T47D (cell line): ENCODE data around the gene ATG10.
A peak's percentile ranks its signal among the peaks of the same experiment; 100 is the strongest.

Experiments
- DNase-seq, 2 experiments: peaks; one replicate each; pipeline versions ENCODE4 v3.0.0 to v3.0.0-alpha.2; 2011 to 2012; ENCODE audit warnings: low read depth in 1 of 2, low spot score in 1 of 2
- JUND ChIP-seq: IDR thresholded peaks from 2 replicates; pipeline ENCODE4 v1.6.1; 2012; ENCODE audit warnings: low read depth
- in situ Hi-C: cut with HindIII; loops from 2 replicates; pipeline ENCODE4 v1.10.0; 2016; ENCODE audit warnings: low sequenced_read_pairs, low pct_unique_long_range_greater_than_20kb

Gene ATG10

GRCh38 chr5:82155305-82155704 is 183.5 kb downstream of the ATG10 start:
- DNase-seq, result no peak
- in situ Hi-C loops, result no loop called here
- TF ChIP-seq JUND, result no peak

- in situ Hi-C loops, result no loop called here
- DNase-seq, result no peak
- TF ChIP-seq JUND, result no peak
Measured at GRCh38 chr5:82156874-82157273, 185.1 kb downstream of the ATG10 start.

- in situ Hi-C loops, result no loop called here
- no peak for DNase-seq
- TF ChIP-seq JUND, result no peak
Measured at GRCh38 chr5:82158755-82159413, 187.1 kb downstream of the ATG10 start.

GRCh38 chr5:82160948-82161347 is 189.1 kb downstream of the ATG10 start:
- TF ChIP-seq JUND, result no peak
- in situ Hi-C loops, result no loop called here
- DNase-seq, result no peak

- no peak for DNase-seq
- in situ Hi-C loops, result no loop called here
- no peak for TF ChIP-seq JUND
Measured at GRCh38 chr5:82162573-82162972, 190.8 kb downstream of the ATG10 start.

GRCh38 chr5:82163452-82164175 is 191.8 kb downstream of the ATG10 start:
- DNase-seq, result no peak
- in situ Hi-C loops, result no loop called here
- TF ChIP-seq JUND, result no peak

- TF ChIP-seq JUND, result no peak
- in situ Hi-C loops, result no loop called here
- no peak for DNase-seq
Measured at GRCh38 chr5:82164176-82164976, 192.6 kb downstream of the ATG10 start.

GRCh38 chr5:82164977-82165713 is 193.3 kb downstream of the ATG10 start:
- no peak for TF ChIP-seq JUND
- no peak for DNase-seq
- in situ Hi-C loops, result no loop called here

GRCh38 chr5:82165740-82166530 is 194.1 kb downstream of the ATG10 start:
- no peak for TF ChIP-seq JUND
- peak; percentile 45 to 88 for DNase-seq
- in situ Hi-C loops, result no loop called here

GRCh38 chr5:82167372-82167935 is 195.6 kb downstream of the ATG10 start:
- in situ Hi-C loops, result no loop called here
- TF ChIP-seq JUND, result no peak
- no peak for DNase-seq

- no peak for TF ChIP-seq JUND
- no peak for DNase-seq
- in situ Hi-C loops, result no loop called here
Measured at GRCh38 chr5:82168294-82168693, 196.5 kb downstream of the ATG10 start.
